ENCODE results near the gene EFCAB11.

Gene EFCAB11

DNA sequence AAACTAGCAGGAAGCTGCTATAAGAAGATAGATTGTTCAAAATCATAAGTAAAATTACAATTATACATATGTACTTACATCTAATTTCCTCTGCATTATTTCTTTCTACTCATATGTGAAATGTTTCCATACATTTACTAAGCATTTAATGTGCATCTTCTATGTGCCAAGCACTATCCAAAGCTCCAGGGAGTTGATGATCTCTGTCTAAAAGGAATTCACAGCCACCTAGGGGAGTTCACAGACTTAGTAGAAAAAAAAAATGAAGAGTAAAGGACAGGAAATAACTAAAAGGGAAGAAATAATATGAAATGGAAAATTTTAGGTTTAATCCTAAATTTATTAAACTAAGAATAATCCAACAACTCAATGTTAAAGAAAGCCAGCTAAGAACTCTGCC lies 91.7 kb downstream of the EFCAB11 start:
- no peaks in the 10 kb centered on the region for H3K9me2 ChIP-seq (replicated peaks; ENCODE audit: low read depth, low read length)
- no peak overlapping the region for H3K4me3 ChIP-seq (ENCODE audit: low read length, poor library complexity, severe bottlenecking)

DNA sequence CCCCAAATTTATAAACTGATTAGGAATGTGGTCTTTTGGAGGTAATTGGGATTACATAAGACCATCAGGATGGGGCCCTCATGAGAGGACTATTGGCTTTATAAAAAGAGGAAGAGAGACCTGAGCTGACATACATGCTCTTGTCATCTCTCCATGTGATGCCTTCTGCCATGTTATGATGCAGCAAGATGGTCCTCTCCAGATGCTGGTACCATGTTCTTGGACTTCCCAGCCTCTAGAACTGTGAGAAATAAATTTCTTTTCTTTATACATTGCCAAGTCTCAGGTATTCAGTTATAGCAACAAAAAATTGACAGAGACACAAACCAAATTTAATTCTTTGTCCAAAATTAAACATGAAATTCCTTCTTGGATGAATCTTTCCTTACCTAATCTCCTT lies 92.9 kb downstream of the EFCAB11 start:
- TF ChIP-seq, protein P1, sequence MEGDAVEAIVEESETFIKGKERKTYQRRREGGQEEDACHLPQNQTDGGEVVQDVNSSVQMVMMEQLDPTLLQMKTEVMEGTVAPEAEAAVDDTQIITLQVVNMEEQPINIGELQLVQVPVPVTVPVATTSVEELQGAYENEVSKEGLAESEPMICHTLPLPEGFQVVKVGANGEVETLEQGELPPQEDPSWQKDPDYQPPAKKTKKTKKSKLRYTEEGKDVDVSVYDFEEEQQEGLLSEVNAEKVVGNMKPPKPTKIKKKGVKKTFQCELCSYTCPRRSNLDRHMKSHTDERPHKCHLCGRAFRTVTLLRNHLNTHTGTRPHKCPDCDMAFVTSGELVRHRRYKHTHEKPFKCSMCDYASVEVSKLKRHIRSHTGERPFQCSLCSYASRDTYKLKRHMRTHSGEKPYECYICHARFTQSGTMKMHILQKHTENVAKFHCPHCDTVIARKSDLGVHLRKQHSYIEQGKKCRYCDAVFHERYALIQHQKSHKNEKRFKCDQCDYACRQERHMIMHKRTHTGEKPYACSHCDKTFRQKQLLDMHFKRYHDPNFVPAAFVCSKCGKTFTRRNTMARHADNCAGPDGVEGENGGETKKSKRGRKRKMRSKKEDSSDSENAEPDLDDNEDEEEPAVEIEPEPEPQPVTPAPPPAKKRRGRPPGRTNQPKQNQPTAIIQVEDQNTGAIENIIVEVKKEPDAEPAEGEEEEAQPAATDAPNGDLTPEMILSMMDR (conservative IDR thresholded peaks at IDR 0.05; ENCODE audit: low read length): no peak
- no peak for TF ChIP-seq EZH2phosphoT487 (IDR thresholded peaks at IDR 0.05; ENCODE audit: borderline replicate concordance)
- no peaks in the 10 kb centered on the region for H3K9me3 ChIP-seq (ENCODE audit: insufficient read depth, low read depth, low read length)

More for the DNA sequence above, 91.7 kb downstream of the EFCAB11 start:
- Histone ChIP-seq H3K36me3 (ENCODE audit: insufficient read depth, low read length) (no peaks in the 10 kb centered on the region), H3K27me3 (ENCODE audit: insufficient read depth, low read length, poor library complexity, severe bottlenecking) (no peaks in the 10 kb centered on the region), H4K20me1 (ENCODE audit: insufficient read depth, low read length, poor library complexity, severe bottlenecking) (no peaks in the 10 kb centered on the region), H3F3A (ENCODE audit: low read depth) (no peaks in the 10 kb centered on the region), H3K9ac (ENCODE audit: low read depth, low read length, poor library complexity, severe bottlenecking) (no peak overlapping the region), H3K4me2 (ENCODE audit: low read depth, low read length, poor library complexity, severe bottlenecking) (no peak overlapping the region), H3K4me1 (ENCODE audit: insufficient read depth, low read length, poor library complexity, severe bottlenecking) (no peaks in the 10 kb centered on the region), H3K9me3 (ENCODE audit: insufficient read depth, low read depth, low read length) (no peaks in the 10 kb centered on the region), H2AFZ (ENCODE audit: low read length) (no peak overlapping the region), H3K79me2 (ENCODE audit: insufficient read depth, low read length) (no peaks in the 10 kb centered on the region)
- TF ChIP-seq, protein P1 (conservative IDR thresholded peaks at IDR 0.05; ENCODE audit: low read length): no peak
- TF ChIP-seq EZH2phosphoT487 (IDR thresholded peaks at IDR 0.05; ENCODE audit: borderline replicate concordance): no peak

DNA sequence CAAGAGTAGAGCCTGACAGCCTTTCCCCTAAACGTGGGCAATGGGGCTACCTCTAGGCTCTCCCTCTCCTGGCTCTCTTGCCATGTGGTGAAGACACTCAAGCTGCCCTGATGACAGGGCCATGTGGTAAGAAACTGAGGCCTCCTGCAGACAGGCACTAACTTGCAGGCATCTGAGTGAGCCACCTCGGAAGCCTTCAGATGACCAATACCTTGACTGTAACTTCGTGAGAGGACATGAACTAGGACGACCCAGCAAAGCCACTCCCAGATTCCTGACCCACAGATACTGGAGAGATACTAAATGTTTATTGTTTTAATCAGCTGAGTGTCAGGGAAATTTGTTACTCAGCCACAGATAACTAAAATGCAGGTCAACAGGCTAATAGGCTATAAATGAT lies 96.4 kb downstream of the EFCAB11 start:
- no peaks in the 10 kb centered on the region for H3K36me3 ChIP-seq (ENCODE audit: insufficient read depth, low read length)
- no peaks in the 10 kb centered on the region for H4K20me1 ChIP-seq (ENCODE audit: insufficient read depth, low read length, poor library complexity, severe bottlenecking)
- no peak overlapping the region for H2AFZ ChIP-seq (ENCODE audit: low read length)
- no peaks in the 10 kb centered on the region for H3K79me2 ChIP-seq (ENCODE audit: insufficient read depth, low read length)
- no peaks in the 10 kb centered on the region for H3F3A ChIP-seq (ENCODE audit: low read depth)
- TF ChIP-seq EZH2phosphoT487 (IDR thresholded peaks at IDR 0.05; ENCODE audit: borderline replicate concordance): no peak
- TF ChIP-seq, protein P1 (conservative IDR thresholded peaks at IDR 0.05; ENCODE audit: low read length): no peak
- no peaks in the 10 kb centered on the region for H3K9me3 ChIP-seq (ENCODE audit: insufficient read depth, low read depth, low read length)
- H3K4me2 ChIP-seq (ENCODE audit: low read depth, low read length, poor library complexity, severe bottlenecking): no peak overlapping the region
- H3K27me3 ChIP-seq (ENCODE audit: insufficient read depth, low read length, poor library complexity, severe bottlenecking): no peaks in the 10 kb centered on the region
- no peak overlapping the region for H3K4me3 ChIP-seq (ENCODE audit: low read length, poor library complexity, severe bottlenecking)
- H3K9me2 ChIP-seq (replicated peaks; ENCODE audit: low read depth, low read length): no peaks in the 10 kb centered on the region
- H3K4me1 ChIP-seq (ENCODE audit: insufficient read depth, low read length, poor library complexity, severe bottlenecking): no peaks in the 10 kb centered on the region
- no peak overlapping the region for H3K9ac ChIP-seq (ENCODE audit: low read depth, low read length, poor library complexity, severe bottlenecking)

More for the DNA sequence above, 92.9 kb downstream of the EFCAB11 start:
- no peak overlapping the region for H3K9ac ChIP-seq (ENCODE audit: low read depth, low read length, poor library complexity, severe bottlenecking)
- no peaks in the 10 kb centered on the region for H3K9me2 ChIP-seq (replicated peaks; ENCODE audit: low read depth, low read length)
- no peaks in the 10 kb centered on the region for H3K27me3 ChIP-seq (ENCODE audit: insufficient read depth, low read length, poor library complexity, severe bottlenecking)
- H3F3A ChIP-seq (ENCODE audit: low read depth): no peaks in the 10 kb centered on the region
- H4K20me1 ChIP-seq (ENCODE audit: insufficient read depth, low read length, poor library complexity, severe bottlenecking): no peaks in the 10 kb centered on the region
- no peaks in the 10 kb centered on the region for H3K36me3 ChIP-seq (ENCODE audit: insufficient read depth, low read length)
- no peaks in the 10 kb centered on the region for H3K4me1 ChIP-seq (ENCODE audit: insufficient read depth, low read length, poor library complexity, severe bottlenecking)
- H3K79me2 ChIP-seq (ENCODE audit: insufficient read depth, low read length): no peaks in the 10 kb centered on the region
- H3K4me3 ChIP-seq (ENCODE audit: low read length, poor library complexity, severe bottlenecking): no peak overlapping the region
- H3K4me2 ChIP-seq (ENCODE audit: low read depth, low read length, poor library complexity, severe bottlenecking): no peak overlapping the region
- H2AFZ ChIP-seq (ENCODE audit: low read length): no peak overlapping the region
